Measurements from ENCODE around the gene SIPA1. TPM values are rescaled to one million over a fixed set of nuclear protein-coding genes. Genes with fewer than 3 reads are reported as not detected.
A peak's percentile ranks its signal among the peaks of the same experiment; 100 is the strongest.

SIPA1 gene
- total RNA-seq, 1 donor from 2014 or later = 54.5 TPM

- DNase-seq (ENCODE audit: low spot score) = peak; percentile 96
These were observed 30.9 kb upstream of the SIPA1 start for GRCh38 chr11:65606876-65607613.

GRCh38 chr11:65607614-65608426 lies 30.1 kb upstream of the SIPA1 start:
- DNase-seq (ENCODE audit: low spot score) = no peak

- DNase-seq (ENCODE audit: low spot score) = no peak
These were observed 28.7 kb upstream of the SIPA1 start for GRCh38 chr11:65609229-65609628.

- DNase-seq (ENCODE audit: low spot score) = no peak
These were observed 28.2 kb upstream of the SIPA1 start for GRCh38 chr11:65609665-65610064.

GRCh38 chr11:65610404-65610803 lies 27.5 kb upstream of the SIPA1 start:
- DNase-seq (ENCODE audit: low spot score) = no peak

GRCh38 chr11:65611028-65611757 lies 26.7 kb upstream of the SIPA1 start:
- DNase-seq (ENCODE audit: low spot score) = no peak

- no peak for DNase-seq (ENCODE audit: low spot score)
These were observed 25.9 kb upstream of the SIPA1 start for GRCh38 chr11:65611758-65612603.

- no peak for DNase-seq (ENCODE audit: low spot score)
These were observed 25.2 kb upstream of the SIPA1 start for GRCh38 chr11:65612691-65613090.

GRCh38 chr11:65613091-65613928 lies 24.6 kb upstream of the SIPA1 start:
- no peak for DNase-seq (ENCODE audit: low spot score)

GRCh38 chr11:65615229-65615949 lies 22.5 kb upstream of the SIPA1 start, which contains the start of gene PCNX3:
Gene PCNX3 (plus strand): TSS chr11:65615776. CDS start chr11:65616312, 536 bp downstream.
- peak; percentile 100 for DNase-seq (ENCODE audit: low spot score)

GRCh38 chr11:65615950-65616574 lies 21.8 kb upstream of the SIPA1 start:
- no peak for DNase-seq (ENCODE audit: low spot score)

GRCh38 chr11:65616575-65617001 lies 21.3 kb upstream of the SIPA1 start:
- no peak for DNase-seq (ENCODE audit: low spot score)

GRCh38 chr11:65617136-65617850 lies 20.6 kb upstream of the SIPA1 start:
- no peak for DNase-seq (ENCODE audit: low spot score)

- DNase-seq (ENCODE audit: low spot score) = no peak
These were observed 19.7 kb upstream of the SIPA1 start for GRCh38 chr11:65617990-65618751.

- DNase-seq (ENCODE audit: low spot score) = no peak
These were observed 19.1 kb upstream of the SIPA1 start for GRCh38 chr11:65618763-65619162.

- DNase-seq (ENCODE audit: low spot score) = no peak
These were observed 18.5 kb upstream of the SIPA1 start for GRCh38 chr11:65619281-65619928.

GRCh38 chr11:65620666-65621065 lies 17.2 kb upstream of the SIPA1 start:
- no peak for DNase-seq (ENCODE audit: low spot score)
